GM21723 (cell line): ENCODE data around the gene SEC16A.
"Not testable (repeated sequence)": the region's sequence is repeated elsewhere in the genome, so short reads cannot be mapped to it uniquely, and the experiment has no call there.

Experiments used
- ATAC-seq: cut with Tn5 transposase; IDR thresholded peaks from one replicate; pipeline ENCODE4 v1.9.1; 2021; ENCODE audit warnings: mild to moderate bottlenecking, moderate library complexity; ENCODE audit not compliant: unreplicated experiment

Gene SEC16A

DNA sequence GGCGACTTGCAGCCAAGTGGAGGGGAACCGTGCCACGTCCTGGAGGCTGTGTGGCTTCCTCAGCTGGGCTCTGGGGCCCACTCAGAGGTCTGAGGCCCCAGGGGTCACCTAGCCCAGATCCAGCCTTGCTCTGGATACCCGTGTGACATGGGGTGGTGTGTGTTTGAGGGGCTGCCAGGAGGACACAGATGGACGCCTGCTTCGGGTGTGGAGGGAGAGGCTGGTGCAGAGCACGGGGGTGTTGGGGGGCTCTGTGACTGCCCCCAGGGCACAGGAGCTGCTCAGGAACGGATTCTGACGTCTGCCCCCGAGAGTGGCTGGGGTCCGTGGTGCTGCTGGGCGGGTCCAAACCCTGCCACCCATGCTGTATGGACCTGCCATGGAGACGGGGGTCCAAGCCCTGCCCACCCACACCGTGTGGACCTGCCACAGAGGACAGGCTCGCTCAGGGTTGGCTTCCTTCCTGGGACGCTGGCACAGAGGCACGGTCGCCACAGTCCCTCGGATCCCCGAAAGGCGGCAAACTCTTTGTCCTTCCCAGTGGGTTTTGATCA is 53.7 kb downstream of the SEC16A start:
- no peak for ATAC-seq

DNA sequence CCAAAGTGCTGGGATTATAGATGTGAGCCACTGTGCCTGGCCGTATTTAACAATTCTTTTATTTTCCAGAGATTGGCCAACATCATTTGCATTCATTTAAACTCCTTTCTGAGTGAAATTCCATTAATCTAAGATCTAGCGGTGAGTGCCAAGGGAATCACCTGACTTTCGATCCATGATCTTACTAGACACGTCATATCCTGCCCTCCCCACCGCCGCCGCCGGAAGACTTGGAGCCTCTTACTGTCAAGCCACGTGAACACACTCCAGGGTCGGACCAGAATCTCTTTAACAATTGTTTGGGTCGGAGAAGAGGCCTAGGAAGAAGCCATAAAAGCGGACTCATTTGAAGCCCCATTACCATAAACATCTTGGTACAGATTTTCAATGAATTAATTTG is 56.1 kb downstream of the SEC16A start:
- ATAC-seq: no peak

DNA sequence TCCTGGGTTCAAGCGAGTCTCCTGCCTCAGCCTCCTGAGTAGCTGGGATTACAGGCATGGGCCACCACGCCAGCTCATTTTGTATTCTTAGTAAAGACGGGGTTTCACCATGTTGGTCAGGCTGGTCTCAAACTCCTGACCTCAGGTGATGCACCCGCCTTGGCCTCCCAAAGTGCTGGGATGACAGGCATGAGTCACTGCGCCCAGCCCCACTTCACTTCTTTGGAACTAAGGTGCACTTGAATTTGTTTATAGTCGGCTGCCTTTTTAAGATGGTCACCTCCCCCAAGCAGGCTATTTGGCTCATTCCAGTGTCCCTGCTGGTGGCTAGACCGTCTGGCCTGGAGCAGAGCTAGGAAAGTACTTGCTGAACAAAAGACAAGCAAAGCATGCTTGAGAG is 57.5 kb downstream of the SEC16A start:
- ATAC-seq: not testable (repeated sequence)

DNA sequence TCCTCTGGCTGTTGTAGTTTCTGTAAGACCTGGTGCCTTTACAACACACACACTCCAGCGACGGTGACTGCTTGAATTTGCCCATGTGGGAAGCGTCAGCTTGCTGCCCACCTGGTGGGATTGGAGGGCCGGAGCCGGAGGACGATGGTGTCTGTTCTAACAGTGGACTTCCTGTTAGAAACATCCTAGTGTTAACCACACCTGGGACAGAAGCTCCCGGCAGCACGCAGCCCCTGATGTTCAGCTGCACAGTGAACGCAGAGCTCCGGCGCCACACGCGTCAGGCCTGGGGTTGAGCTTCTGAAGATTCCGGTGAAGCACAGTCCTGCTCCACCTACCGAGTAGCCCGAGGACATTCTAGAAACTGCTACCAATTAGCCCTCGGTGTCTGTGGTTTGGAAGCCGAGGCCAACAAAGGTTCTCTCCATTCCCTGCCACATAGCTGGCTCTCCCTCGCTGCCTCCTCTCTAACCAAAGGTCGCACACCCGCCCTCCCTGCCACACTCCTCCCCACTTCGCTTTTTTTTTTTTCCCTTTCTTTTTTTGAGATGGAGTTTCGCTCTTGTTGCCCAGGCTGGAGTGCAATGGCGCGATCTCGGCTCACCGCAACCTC is 58.0 kb downstream of the SEC16A start:
- ATAC-seq: no peak

DNA sequence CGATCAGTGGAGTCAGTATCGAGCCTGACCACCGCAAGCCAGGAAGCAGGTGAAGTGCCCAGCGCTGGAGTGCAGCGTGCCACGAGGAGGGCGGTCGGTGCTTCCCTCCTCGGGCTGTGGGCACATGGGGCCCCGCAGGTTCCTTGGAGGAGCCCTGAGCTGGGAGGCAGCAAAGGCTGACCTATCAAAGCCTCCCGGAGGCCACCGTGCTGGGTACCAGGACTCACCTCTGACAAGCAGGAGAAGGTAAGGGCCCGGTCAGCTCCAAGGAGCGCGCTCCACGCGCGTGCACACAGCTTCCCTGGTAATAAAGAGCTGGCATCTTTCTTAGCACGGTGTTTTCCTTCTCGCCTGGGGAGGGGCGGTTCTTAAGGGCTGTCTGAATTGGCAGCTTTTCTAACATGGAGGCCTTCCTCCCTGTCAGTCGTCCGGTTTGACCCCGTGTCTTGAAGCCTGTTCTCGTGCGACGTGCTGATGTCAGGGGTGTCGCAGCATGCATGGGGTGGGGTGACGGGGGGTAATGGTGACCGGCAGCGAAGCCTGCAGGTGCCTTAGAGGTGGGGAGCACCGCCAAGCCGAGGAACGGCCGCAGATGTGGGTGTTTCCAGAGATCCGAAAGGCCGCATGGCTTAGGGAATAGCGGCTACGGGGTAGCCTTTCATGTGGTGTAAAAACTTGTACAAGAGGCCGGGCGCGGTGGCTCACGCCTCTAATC is 59.3 kb downstream of the SEC16A start:
- ATAC-seq: no peak

DNA sequence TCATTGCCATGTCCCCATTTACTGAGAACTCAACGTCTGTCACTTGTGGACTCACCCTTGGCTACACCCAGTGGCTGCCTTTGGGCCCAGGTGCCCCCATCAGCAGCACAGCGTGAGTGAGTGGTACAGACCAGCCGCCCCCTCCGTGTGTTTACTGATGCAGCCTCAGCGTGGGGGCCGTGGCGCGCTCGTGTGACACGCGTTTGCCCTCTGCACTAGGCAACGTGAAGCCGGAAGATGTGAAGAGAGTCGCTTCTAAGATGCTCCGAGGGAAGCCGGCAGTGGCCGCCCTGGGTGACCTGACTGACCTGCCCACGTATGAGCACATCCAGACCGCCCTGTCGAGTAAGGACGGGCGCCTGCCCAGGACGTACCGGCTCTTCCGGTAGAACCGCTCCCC is 60.0 kb downstream of the SEC16A start:
- no peak for ATAC-seq

DNA sequence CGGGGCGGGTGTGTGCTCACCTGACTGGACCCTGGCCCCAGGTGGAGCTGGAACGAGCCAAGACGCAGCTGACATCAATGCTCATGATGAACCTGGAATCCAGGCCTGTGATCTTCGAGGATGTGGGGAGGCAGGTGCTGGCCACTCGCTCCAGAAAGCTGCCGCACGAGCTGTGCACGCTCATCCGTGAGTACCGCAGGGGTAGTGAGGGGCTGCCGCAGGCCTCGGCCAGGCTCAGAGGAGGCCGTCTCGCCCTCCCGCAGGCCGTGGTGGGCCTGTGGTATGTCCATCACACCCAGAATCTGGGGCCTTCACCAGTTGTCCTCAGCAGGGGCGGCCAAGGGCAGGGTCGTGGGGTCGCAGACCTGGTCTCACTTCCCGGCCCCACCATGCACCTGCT is 61.0 kb downstream of the SEC16A start:
- no peak for ATAC-seq

DNA sequence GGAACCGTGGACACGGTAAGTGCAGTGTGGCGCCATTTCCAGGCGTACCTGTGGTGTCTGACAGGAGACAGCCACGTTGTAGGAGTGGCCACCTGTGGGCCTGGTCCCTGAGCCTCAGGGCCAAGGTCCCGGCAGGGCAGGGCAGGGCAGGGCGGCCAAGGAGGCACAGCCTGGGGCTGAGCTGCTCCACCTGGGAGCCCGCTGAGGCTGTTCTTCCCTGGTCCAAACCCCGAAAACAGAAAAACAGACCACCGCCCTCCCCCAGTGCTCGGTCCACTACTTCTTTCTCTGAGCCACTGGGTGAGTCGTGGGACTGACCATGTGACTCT is 63.8 kb downstream of the SEC16A start:
- no peak for ATAC-seq

DNA sequence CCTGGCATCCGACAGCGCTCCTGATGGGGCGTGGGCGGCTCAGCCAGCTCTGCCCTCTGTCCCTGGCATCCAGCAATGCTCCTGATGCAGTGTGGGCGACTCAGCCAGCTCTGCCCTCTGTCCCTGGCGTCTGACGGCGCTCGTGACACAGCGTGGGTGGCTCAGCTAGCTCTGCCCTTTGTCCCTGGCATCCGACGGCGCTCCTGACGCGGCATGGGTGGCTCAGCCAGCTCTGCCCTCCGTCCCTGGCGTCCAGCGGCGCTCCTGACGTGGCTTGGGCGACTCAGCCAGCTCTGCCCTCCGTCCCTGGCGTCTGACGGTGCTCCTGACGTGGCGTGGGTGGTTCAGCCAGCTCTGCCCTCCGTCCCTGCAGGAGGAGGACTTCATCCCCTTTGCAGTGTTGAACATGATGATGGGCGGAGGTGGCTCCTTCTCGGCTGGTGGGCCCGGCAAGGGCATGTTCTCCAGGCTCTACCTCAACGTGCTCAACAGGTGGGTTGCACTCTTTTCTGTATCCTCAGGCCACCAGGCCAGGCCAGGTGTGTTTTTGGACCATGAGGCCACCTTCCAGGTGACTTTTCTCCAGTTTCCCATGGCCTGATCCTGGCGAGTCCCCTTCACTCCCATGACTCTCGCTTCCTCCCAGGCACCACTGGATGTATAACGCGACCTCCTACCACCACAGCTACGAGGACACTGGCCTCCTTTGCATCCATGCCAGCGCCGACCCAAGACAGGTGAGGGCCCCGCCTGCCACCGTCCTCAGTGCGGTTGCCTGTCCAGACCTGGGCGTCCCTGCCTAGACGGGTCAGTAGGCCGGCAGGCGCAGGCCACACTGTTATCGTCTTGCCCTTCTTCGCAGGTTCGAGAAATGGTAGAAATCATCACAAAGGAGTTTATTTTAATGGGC is 64.4 kb downstream of the SEC16A start:
- ATAC-seq: no peak

DNA sequence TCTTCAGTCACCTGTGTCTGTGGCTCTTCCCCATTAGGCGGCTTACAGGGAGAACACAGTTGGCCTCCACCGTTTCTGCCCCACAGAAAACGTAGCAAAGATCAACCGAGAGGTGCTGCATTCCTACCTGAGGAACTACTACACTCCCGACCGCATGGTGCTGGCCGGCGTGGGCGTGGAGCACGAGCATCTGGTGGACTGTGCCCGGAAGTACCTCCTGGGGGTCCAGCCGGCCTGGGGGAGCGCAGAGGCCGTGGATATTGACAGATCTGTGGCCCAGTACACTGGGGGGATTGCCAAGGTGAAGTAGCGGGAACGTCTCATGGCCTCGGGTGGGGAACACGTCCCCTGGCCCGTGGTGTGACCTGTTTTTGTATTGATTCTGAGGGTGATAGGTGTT is 65.9 kb downstream of the SEC16A start:
- no peak for ATAC-seq

DNA sequence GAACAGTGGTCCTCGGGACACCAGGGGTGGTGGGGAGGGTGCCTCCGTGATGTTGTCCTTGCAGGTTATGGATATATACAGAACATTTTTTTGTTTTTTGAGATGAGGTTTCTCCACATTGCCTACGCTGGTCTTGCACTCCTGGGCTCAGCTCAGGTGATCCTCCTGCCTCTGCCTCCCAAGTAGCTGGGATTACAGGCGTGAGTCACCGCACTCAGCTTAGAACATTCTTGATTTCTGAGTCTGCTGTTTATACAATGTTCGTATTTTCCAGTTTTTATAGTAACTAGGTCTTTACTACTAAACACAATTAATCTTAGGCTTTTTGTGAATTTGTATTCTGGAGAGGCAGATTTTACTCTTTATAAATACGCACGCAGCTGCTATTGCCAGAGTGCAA is 66.4 kb downstream of the SEC16A start:
- no peak for ATAC-seq

DNA sequence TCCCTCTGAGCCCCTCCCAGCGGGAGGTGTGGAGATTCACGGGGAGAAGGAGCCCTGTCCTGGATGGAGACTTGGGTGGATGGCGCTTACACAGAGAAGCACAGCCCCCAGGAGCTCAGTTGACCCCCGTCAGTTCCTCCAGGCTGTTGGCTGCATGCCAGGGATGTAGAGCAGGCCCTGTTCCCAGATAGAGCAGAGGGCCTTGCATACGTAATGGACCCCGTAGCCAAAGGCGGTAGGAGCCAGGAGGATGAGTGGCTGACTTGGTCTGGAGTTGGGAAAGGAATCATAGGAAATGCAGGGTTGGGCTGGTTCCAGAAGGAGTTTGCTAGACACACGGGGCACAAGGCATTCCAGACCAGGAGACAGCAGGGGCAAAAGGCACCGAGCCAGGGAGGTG is 69.9 kb downstream of the SEC16A start:
- no peak for ATAC-seq

DNA sequence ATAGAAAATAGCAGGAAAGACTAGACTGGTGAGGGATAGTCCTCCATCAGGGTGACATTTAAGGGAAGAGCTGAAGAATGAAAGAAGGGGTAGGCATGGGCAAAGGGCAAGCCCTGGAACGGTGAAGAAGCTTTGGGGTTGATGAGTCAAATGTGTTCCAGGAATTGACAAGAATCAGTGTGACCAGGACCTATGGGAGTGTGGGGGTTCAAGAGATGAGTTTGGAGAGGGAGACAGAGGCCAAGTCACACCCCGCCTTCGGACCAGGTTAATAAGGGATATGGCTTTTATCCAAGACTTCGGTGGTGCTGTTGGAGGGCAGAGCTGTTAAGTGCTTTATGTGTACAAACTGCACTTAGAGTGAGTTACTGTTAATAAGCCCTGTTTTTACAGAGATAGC is 71.5 kb downstream of the SEC16A start:
- no peak for ATAC-seq

DNA sequence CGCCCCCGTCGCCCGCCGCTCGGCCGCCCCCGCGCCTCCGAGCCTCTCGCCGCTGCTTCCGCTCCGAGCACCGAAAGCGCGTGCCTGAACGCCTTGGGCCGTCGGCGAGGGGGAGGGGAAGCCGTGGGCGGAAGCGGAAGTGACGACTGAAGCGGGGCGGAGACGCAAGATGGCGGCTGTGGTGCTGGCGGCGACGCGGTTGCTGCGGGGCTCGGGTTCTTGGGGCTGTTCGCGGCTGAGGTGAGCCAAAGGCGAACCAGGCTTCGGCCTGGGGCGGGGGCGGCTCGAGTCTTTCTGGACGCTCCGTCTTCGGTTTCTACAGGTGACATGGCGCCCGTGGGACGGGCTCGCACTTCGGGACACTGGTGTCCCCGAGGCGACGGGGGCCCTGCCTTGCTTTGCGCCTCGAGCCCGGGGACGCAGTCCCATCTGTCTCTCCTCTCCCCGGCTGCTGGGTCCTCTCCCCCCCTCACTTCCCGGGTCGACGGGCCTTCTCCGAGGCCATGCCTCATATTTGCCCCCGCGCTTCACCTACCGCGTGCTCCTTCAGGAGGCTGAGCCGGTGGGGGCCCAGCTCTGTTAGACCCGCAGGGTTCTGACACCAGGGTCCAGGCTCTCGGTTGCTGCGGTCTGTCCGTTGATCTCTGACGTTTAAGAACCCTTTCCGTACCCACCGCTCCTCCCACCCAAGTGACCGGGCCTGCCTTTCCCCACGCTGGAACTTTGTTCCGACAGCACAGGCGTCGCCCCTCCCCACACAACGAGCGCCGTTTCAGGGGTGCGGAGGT is 72.1 kb downstream of the SEC16A start, which contains the start of the genes ENTR1 and PMPCA:
TSS of gene ENTR1 (minus strand) at position 115 of the 788 bp plus-strand sequence. CDS start 217 bp downstream, outside the sequence.
TSS of gene PMPCA (plus strand) at position 159 of the 788 bp plus-strand sequence. CDS start at position 170, 11 bp downstream.
- ATAC-seq: peak; percentile 73

DNA sequence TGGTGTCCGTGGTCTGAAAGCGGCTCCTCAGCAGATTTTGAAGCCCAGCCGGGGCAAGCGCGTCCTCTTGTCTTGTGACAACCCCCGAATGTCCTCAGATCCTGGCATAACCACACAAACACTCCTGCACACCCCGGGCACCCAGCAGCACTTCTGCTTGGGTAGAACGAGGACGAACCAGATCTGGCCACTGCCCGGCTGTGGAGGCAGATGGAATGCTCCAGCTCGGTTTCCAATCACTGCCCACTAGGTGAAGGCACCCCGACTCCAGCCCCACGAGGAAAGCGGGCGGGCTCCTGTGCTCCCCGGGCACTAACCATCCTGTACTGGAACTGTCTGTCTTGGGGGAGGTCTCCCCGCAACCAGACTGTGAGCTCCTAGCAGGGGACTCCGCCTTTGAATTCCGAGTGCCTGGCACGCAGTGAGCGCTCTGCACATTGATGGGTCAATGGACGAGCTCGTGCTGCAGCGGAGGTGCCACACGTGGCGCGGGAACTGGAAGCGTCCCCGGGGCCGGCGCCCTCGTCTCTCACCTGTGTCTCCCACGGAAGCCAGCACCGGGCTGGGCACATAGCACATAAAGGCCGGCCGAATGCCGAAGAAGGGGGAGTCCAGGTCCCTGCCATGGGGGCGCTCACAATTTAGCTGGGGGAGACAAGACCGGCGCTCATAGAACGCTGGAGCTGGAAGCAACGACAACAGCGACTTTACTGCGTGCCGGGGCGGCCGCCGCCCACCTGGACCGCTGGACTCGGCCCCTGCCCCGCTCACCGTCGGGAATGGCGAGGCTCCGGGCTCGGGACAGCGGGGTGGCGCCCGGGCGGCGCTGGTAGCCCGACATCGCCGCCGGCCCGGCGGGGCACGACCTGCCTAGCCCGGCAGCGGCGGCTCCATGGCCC is 73.0 kb downstream of the SEC16A start:
- ATAC-seq: peak; percentile 26

DNA sequence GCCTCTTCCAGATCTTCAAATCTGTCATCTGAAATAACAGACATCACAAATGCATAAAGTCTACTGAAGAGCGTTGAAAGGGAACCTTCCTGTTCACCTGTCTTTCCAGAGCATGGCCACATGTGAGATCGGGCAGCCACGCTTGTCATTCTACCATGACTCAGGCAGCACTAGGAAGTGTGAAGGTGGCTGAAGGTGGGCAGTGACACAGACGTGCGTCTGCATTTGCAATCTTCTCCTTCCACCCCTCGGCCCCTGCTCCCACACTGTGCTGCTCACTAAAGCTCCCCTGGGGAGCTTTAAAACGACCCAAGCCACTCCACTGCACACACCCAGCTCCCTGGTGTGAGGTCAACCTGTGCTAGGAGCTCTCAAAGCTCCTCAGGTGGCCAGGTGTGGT is 74.9 kb downstream of the SEC16A start:
- no peak for ATAC-seq

DNA sequence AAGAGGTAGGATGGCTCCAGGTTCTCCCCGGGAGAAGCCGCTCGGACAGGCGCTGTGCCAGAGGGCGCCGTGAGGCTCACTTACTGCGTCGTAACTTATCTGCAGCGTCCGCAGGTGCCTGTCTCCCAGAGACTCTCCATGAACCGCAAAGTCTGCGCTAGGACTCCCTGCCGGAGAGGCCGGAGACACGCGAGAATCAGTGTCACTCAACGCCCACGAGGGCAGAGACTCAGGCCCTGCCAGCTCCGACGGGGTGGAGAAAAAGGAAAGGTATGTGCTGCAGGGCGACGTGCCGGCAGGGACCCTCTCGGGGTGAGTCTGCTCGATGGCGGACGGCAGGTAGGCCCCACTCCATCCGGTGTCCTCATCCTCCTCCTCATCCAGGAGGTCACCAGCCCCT is 75.8 kb downstream of the SEC16A start:
- ATAC-seq: not testable (repeated sequence)

DNA sequence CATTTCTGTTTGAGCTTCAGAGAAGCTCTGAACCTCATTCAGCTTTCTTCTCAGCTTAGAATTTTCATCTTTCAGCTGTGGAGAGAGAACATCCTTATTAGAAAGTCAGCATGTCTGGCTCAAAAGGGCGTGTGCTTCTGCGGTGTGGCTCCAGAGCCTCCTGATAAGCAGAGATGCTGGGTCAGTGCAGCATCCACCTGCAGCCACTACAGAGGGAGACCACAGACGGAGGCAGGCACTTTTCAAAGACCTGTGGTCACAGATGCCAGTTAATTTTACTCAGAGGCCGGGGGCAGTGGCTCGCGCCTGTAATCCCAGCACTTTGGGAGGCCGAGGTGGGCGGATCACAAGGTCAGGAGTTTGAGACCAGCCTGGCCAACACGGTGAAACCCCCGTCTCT is 76.9 kb downstream of the SEC16A start:
- not testable (repeated sequence) for ATAC-seq

DNA sequence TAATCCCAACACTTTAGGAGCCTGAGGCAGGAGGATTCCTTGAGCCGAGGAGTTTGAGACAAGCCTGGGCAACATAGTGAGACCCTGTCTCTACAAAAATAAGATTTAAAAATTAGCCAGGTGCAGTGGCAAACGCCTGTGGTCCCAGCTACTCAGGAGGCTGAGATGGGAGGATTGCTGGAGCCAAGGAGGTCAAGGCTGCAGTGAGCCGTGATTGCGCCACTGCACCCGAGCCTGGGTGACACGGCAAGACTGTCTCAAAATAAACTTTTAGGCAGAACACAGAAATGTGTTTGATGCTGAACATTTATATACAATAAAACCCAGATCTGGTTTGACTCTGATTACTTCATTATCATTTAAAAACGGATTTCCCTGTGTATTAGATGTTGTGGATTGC is 77.4 kb downstream of the SEC16A start:
- ATAC-seq: no peak

DNA sequence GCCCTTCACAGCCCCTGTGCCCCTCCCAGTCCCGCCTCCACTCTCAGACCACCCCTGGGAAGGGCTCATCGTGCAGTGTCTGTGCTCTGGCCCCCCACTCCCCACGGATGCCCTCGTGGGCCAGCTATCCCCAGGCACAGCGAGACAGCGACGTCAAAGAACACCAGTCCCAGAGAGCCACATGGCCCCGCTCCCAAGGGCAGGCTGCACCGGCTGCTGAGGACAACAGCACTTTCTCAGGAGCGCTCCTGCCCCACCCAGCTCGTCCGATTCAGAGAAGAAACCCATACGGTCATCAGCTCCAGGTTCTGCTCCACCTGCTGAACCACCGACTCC is 78.1 kb downstream of the SEC16A start:
- ATAC-seq: no peak
